ENCODE measurements around the gene NR2F1-AS1.

Gene NR2F1-AS1

GRCh38 chr5:93590493-93590892 is 9.5 kb upstream of the NR2F1-AS1 start:
- WGBS (ENCODE audit: extremely low coverage, insufficient coverage, insufficient read length), result no CpG with 5 or more reads among the region's 3 CpGs
- Histone ChIP-seq H3K4me3 (ENCODE audit: low read depth, low read length) (no peak overlapping the region), H3K27me3 (ENCODE audit: insufficient read depth, low read length) (peaks cover 68% of the 10 kb centered on the region), H4K91ac (ENCODE audit: low read depth, low read length) (no peak overlapping the region), H3K27ac (ENCODE audit: low read depth, low read length) (no peak overlapping the region), H3K4ac (ENCODE audit: low read depth, low read length) (no peak overlapping the region), H3K4me2 (ENCODE audit: low read length) (no peak overlapping the region), H3K18ac (ENCODE audit: low read length) (no peak overlapping the region), H2AK5ac (ENCODE audit: low read length) (no peak overlapping the region), H3K14ac (ENCODE audit: low read length) (no peak overlapping the region), H3K79me2 (ENCODE audit: control insufficient read depth, insufficient read depth, low read length, poor library complexity) (no peaks in the 10 kb centered on the region), H2BK5ac (ENCODE audit: low read depth, low read length, poor library complexity) (no peak overlapping the region), H3K9ac (ENCODE audit: low read length) (no peak overlapping the region), H3K4me1 (ENCODE audit: control insufficient read depth in 1 of 2, insufficient read depth in 2 of 2, low read length in 2 of 2) (peaks cover 3 to 8% of the 10 kb centered on the region in 2 experiments), H3K9me3 (ENCODE audit: insufficient read depth, low read depth, low read length) (peaks cover 11% of the 10 kb centered on the region), H3K79me1 (ENCODE audit: low read length) (no peaks in the 10 kb centered on the region), H3K36me3 (ENCODE audit: control insufficient read depth in 1 of 2, insufficient read depth in 2 of 2, low read length in 2 of 2) (no peaks in the 10 kb centered on the region), H2BK120ac (ENCODE audit: insufficient read depth, low read length, poor library complexity) (no peak overlapping the region), H3K23ac (ENCODE audit: low read length) (no peak overlapping the region), H2AFZ (ENCODE audit: insufficient read depth, low read length, poor library complexity) (no peak overlapping the region), H4K12ac (ENCODE audit: low read depth, low read length) (no peak overlapping the region), H4K8ac (ENCODE audit: low read depth, low read length) (no peak overlapping the region), H2BK12ac (ENCODE audit: low read length) (no peak overlapping the region)
- DNase-seq, result no peak

DNA sequence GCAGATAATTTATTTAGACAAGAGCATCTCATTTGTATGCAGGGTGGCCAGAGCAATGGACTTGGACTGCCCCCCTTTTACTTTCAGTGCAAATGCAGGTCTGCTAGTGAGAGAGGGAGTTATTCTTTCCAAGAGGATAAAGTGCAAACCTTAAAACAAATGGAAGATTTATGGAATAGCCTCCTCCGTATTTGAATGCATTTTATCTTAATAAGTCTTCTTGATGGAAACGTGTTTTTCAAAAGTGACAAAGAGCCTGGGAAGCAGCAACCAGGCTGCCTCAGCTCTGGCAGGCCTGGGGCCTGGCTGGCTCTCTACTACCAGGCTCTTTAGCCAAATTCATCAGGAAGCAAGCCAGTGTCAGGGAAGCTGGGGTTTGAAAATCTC is 8.8 kb upstream of the NR2F1-AS1 start:
- Histone ChIP-seq H3K79me2 (ENCODE audit: control insufficient read depth, insufficient read depth, low read length, poor library complexity) (no peaks in the 10 kb centered on the region), H3K4me1 (ENCODE audit: control insufficient read depth in 1 of 2, insufficient read depth in 2 of 2, low read length in 2 of 2) (peaks cover 5 to 10% of the 10 kb centered on the region in 2 experiments), H2BK5ac (ENCODE audit: low read depth, low read length, poor library complexity) (no peak overlapping the region), H3K18ac (ENCODE audit: low read length) (no peak overlapping the region), H4K12ac (ENCODE audit: low read depth, low read length) (no peak overlapping the region), H3K27ac (ENCODE audit: low read depth, low read length) (no peak overlapping the region), H4K91ac (ENCODE audit: low read depth, low read length) (no peak overlapping the region), H2BK12ac (ENCODE audit: low read length) (no peak overlapping the region), H3K4me2 (ENCODE audit: low read length) (no peak overlapping the region), H2AFZ (ENCODE audit: insufficient read depth, low read length, poor library complexity) (no peak overlapping the region), H2BK120ac (ENCODE audit: insufficient read depth, low read length, poor library complexity) (no peak overlapping the region), H3K4me3 (ENCODE audit: low read depth, low read length) (no peak overlapping the region), H3K23ac (ENCODE audit: low read length) (no peak overlapping the region), H2AK5ac (ENCODE audit: low read length) (no peak overlapping the region), H3K79me1 (ENCODE audit: low read length) (no peaks in the 10 kb centered on the region), H3K9me3 (ENCODE audit: insufficient read depth, low read depth, low read length) (peaks cover 9% of the 10 kb centered on the region), H3K14ac (ENCODE audit: low read length) (no peak overlapping the region), H3K9ac (ENCODE audit: low read length) (no peak overlapping the region), H3K36me3 (ENCODE audit: control insufficient read depth in 1 of 2, insufficient read depth in 2 of 2, low read length in 2 of 2) (no peaks in the 10 kb centered on the region), H3K4ac (ENCODE audit: low read depth, low read length) (no peak overlapping the region), H4K8ac (ENCODE audit: low read depth, low read length) (no peak overlapping the region), H3K27me3 (ENCODE audit: insufficient read depth, low read length) (peaks cover 67% of the 10 kb centered on the region)
- DNase-seq, result no peak
- WGBS (ENCODE audit: extremely low coverage, insufficient coverage, insufficient read length), result no CpG with 5 or more reads among the region's 2 CpGs

DNA sequence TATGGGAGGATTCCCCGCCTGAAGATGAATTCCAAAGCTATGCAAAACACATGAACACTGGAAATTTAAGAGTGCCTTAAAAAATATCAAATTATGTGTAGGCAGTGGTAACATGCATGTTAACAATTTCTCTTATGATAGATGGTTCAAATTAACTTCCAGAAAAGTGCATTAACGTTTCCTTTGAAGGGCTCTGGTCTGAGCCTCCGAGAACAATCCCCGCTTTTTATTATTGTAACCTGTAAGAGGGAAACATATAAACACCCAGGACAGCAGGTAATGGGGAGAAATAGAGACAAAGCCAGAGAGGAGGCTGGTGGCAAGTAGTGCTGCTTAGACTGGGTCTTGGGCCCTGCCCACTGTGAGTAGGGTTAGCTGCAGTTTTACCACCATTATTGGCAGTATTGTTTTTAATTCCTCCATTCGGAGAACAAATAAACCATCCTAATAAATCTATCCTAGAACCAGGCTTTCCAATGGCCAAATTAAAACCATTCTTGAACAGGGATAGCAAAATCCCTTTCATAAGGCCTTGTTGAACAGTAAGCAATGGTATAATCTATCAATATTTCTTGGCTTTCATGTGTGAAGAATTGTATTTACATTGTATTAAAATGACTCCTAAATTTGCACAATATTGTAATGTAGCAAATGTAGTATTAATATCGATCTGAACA is 8.3 kb upstream of the NR2F1-AS1 start:
- Histone ChIP-seq H3K27ac (ENCODE audit: low read depth, low read length) (no peak overlapping the region), H4K8ac (ENCODE audit: low read depth, low read length) (no peak overlapping the region), H3K9me3 (ENCODE audit: insufficient read depth, low read depth, low read length) (peaks cover 7% of the 10 kb centered on the region), H2AK5ac (ENCODE audit: low read length) (no peak overlapping the region), H3K27me3 (ENCODE audit: insufficient read depth, low read length) (peaks cover 66% of the 10 kb centered on the region), H3K4me2 (ENCODE audit: low read length) (no peak overlapping the region), H2BK120ac (ENCODE audit: insufficient read depth, low read length, poor library complexity) (no peak overlapping the region), H4K91ac (ENCODE audit: low read depth, low read length) (no peak overlapping the region), H3K4me3 (ENCODE audit: low read depth, low read length) (no peak overlapping the region), H2BK12ac (ENCODE audit: low read length) (no peak overlapping the region), H4K12ac (ENCODE audit: low read depth, low read length) (no peak overlapping the region), H3K79me2 (ENCODE audit: control insufficient read depth, insufficient read depth, low read length, poor library complexity) (no peaks in the 10 kb centered on the region), H3K23ac (ENCODE audit: low read length) (no peak overlapping the region), H3K18ac (ENCODE audit: low read length) (no peak overlapping the region), H3K4ac (ENCODE audit: low read depth, low read length) (no peak overlapping the region), H3K79me1 (ENCODE audit: low read length) (no peaks in the 10 kb centered on the region), H3K9ac (ENCODE audit: low read length) (no peak overlapping the region), H2AFZ (ENCODE audit: insufficient read depth, low read length, poor library complexity) (no peak overlapping the region), H3K14ac (ENCODE audit: low read length) (no peak overlapping the region), H3K4me1 (ENCODE audit: control insufficient read depth in 1 of 2, insufficient read depth in 2 of 2, low read length in 2 of 2) (peaks cover 3 to 8% of the 10 kb centered on the region in 2 experiments), H3K36me3 (ENCODE audit: control insufficient read depth in 1 of 2, insufficient read depth in 2 of 2, low read length in 2 of 2) (no peaks in the 10 kb centered on the region), H2BK5ac (ENCODE audit: low read depth, low read length, poor library complexity) (no peak overlapping the region)
- WGBS (ENCODE audit: extremely low coverage, insufficient coverage, insufficient read length), result no CpG with 5 or more reads among the region's 6 CpGs
- no peak for DNase-seq

GRCh38 chr5:93588352-93589151 is 7.5 kb upstream of the NR2F1-AS1 start:
- H3K79me1 ChIP-seq (ENCODE audit: low read length), result no peaks in the 10 kb centered on the region
- H3K4me3 ChIP-seq (ENCODE audit: low read depth, low read length), result no peak overlapping the region
- no peak overlapping the region for H3K9ac ChIP-seq (ENCODE audit: low read length)
- no peak overlapping the region for H2AK5ac ChIP-seq (ENCODE audit: low read length)
- H3K9me3 ChIP-seq (ENCODE audit: insufficient read depth, low read depth, low read length), result peaks cover 7% of the 10 kb centered on the region
- H2BK5ac ChIP-seq (ENCODE audit: low read depth, low read length, poor library complexity), result no peak overlapping the region
- no peaks in the 10 kb centered on the region for H3K36me3 ChIP-seq (ENCODE audit: control insufficient read depth in 1 of 2, insufficient read depth in 2 of 2, low read length in 2 of 2)
- WGBS (ENCODE audit: extremely low coverage, insufficient coverage, insufficient read length), result no CpG with 5 or more reads among the region's 78 CpGs
- no peak overlapping the region for H3K4me2 ChIP-seq (ENCODE audit: low read length)
- H3K23ac ChIP-seq (ENCODE audit: low read length), result no peak overlapping the region
- peaks cover 68% of the 10 kb centered on the region for H3K27me3 ChIP-seq (ENCODE audit: insufficient read depth, low read length)
- no peak overlapping the region for H4K12ac ChIP-seq (ENCODE audit: low read depth, low read length)
- H3K14ac ChIP-seq (ENCODE audit: low read length), result no peak overlapping the region
- no peak overlapping the region for H2BK12ac ChIP-seq (ENCODE audit: low read length)
- peaks cover 3 to 9% of the 10 kb centered on the region in 2 experiments for H3K4me1 ChIP-seq (ENCODE audit: control insufficient read depth in 1 of 2, insufficient read depth in 2 of 2, low read length in 2 of 2)
- H4K91ac ChIP-seq (ENCODE audit: low read depth, low read length), result no peak overlapping the region
- H3K18ac ChIP-seq (ENCODE audit: low read length), result no peak overlapping the region
- H3K4ac ChIP-seq (ENCODE audit: low read depth, low read length), result no peak overlapping the region
- H2BK120ac ChIP-seq (ENCODE audit: insufficient read depth, low read length, poor library complexity), result no peak overlapping the region
- H3K27ac ChIP-seq (ENCODE audit: low read depth, low read length), result no peak overlapping the region
- DNase-seq, result no peak
- no peak overlapping the region for H4K8ac ChIP-seq (ENCODE audit: low read depth, low read length)
- no peaks in the 10 kb centered on the region for H3K79me2 ChIP-seq (ENCODE audit: control insufficient read depth, insufficient read depth, low read length, poor library complexity)
- H2AFZ ChIP-seq (ENCODE audit: insufficient read depth, low read length, poor library complexity), result no peak overlapping the region
